GM21381 (cell line): ENCODE results near the gene FCER1G.
A peak's percentile ranks its signal among the peaks of the same experiment; 100 is the strongest.
"Not testable (repeated sequence)": the region's sequence is repeated elsewhere in the genome, so short reads cannot be mapped to it uniquely, and the experiment has no call there.

Experiments
- ATAC-seq: cut with Tn5 transposase; IDR thresholded peaks from one replicate; pipeline ENCODE4 v1.9.1; 2021; ENCODE audit warnings: mild to moderate bottlenecking, moderate library complexity; ENCODE audit not compliant: unreplicated experiment

Gene FCER1G

GRCh38 chr1:161201836-161202712, 13.0 kb upstream of the FCER1G start, which contains the start of gene NDUFS2:
NDUFS2 (plus strand) TSS chr1:161202367; CDS start chr1:161202386, 19 bp downstream.
- ATAC-seq = peak; percentile 95

DNA sequence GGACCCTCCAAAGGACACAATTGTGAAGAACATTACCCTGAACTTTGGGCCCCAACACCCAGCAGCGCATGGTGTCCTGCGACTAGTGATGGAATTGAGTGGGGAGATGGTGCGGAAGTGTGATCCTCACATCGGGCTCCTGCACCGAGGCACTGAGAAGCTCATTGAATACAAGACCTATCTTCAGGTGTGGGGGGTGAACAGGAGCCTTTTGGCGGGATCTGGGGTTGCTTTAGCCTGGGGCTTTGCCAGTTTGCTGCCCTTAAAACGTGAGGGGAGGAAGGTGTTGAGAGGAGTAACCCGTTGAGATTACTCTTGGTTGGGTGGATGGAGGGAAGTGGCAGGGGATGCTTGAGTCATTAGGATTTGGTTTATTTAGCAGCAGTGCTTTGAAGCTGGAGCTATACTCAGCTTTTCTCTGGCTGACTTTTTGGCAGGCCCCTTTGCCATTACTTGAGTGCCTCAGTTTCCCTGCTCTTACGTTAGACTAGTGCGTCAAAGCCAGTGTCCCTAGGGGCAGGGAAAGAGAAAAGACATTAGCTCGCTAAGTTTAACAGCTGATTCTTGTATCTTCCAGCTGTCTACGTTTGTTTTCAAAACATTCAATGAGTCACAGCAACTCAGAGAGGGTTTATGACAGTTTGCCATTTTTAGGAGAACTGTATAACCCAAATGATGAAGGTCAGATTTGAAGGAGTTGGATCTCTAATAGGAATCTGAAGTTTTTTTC, 8.5 kb upstream of the FCER1G start:
- ATAC-seq = no peak

DNA sequence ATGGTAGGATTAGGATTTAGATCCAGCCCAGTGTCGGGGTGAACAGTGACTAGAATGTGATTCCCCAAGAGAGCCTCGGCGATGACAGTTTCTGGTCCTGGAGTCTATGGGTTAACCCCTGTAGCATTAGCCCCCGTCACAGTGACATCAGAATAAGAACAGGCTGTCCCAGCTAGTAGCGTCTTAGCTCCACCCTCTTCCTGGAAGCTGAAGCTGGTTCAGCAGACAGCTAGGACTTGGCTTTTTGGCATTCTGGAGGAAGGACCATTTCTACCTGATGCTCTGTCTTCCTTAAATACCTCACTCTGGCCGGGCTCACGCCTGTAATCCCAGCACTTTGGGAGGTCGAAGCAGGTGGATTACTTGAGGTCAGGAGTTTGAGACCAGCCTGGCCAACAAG, 7.9 kb upstream of the FCER1G start:
- ATAC-seq = no peak

- ATAC-seq = no peak
Measured at GRCh38 chr1:161209790-161210409, 5.2 kb upstream of the FCER1G start.

DNA sequence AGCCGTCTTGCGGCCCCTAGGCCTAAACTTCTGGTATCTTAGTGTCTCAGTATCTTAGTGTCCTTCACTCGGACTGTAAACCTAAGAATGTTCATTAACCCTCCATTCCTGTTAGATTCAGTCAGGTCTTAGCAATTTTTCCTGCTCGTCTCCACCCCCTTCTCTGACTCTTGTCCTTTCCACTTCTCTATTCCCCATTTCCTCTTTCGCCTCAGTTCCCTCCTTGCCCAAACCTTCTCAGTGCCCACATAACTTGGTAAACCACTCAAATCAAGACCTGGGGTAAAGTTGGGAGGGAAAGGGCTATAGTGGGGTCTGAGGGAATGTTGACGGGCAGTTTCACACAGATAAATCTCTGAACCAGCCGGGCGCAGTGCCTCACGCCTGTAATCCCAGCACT, 726 bp upstream of the FCER1G start:
- no peak for ATAC-seq

DNA sequence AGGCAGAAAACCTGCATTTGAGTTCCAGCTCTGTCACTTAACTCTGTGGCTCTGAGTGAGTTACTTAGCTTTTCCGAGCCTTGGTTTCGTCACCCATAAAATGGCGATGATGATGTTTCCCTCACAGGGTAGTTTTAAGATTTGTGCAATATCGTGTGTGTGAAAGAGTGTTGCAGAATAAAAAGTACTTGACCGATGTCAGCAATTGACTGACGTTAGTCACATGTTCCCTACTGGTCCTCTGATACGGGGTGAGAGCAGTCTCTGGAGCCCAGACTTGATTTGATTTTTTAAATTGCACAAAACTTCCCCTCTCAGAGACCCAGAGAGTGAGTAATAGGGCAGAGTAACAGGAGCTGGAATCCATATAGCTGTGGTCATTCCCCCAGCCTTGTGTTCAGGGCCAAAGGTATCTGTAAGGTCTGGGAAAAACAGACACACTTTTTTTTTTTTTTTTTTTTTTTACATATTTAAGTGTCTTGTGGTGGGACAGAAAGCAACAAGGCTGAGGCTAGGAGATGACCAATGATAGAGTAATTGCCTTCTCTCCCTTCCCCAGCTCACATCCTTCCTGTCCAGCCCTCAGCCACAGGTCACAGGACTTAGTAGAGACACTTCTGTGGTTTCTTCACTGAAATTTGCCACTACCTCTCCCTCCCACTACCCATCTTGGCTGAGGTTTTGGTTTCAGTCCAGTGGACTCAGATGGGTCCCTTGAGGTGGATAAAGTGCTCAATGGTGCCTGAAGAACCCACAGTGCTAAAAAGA, 2.0 kb downstream of the FCER1G start:
- ATAC-seq = peak; percentile 92

DNA sequence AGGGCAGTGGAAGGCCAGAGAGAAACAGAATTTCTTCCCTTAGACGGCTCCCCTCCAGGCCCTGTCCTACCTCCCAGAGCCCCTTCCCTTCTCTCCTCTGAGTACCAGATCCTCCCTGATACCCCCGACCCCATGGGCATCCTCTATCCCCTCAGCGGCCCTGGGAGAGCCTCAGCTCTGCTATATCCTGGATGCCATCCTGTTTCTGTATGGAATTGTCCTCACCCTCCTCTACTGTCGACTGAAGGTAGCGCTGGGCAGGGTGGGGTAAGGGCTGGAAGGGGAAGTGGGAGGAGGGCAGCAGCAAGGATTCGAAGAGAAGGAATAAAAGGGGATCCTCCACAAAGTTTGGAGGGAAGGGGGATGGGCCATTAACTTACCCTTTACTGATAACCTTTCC, 2.7 kb downstream of the FCER1G start:
- ATAC-seq = no peak

- ATAC-seq = no peak
Measured at GRCh38 chr1:161218301-161219077, 3.4 kb downstream of the FCER1G start.

GRCh38 chr1:161219078-161219892, 4.2 kb downstream of the FCER1G start:
- ATAC-seq = no peak

DNA sequence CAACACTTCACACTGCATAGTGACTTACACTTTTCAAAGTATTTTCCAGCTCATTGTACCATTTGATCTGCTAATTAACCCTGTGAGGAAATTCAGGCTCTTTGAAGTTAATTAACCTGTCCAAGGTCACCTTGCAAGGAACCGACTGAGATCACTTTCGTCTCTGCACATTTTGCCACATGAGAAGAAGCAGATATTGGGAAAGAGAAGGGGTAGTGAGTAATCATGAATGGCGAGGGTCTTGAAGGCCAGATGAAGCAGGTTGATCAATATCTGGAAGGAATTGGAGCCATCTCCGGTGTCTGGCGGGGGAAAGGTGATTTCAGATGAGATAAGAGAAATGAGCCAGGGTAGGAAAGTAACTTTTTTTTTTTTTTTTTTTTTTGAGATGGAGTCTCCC, 4.9 kb downstream of the FCER1G start:
- no peak for ATAC-seq

- ATAC-seq = no peak
Measured at GRCh38 chr1:161222175-161223019, 7.3 kb downstream of the FCER1G start.

DNA sequence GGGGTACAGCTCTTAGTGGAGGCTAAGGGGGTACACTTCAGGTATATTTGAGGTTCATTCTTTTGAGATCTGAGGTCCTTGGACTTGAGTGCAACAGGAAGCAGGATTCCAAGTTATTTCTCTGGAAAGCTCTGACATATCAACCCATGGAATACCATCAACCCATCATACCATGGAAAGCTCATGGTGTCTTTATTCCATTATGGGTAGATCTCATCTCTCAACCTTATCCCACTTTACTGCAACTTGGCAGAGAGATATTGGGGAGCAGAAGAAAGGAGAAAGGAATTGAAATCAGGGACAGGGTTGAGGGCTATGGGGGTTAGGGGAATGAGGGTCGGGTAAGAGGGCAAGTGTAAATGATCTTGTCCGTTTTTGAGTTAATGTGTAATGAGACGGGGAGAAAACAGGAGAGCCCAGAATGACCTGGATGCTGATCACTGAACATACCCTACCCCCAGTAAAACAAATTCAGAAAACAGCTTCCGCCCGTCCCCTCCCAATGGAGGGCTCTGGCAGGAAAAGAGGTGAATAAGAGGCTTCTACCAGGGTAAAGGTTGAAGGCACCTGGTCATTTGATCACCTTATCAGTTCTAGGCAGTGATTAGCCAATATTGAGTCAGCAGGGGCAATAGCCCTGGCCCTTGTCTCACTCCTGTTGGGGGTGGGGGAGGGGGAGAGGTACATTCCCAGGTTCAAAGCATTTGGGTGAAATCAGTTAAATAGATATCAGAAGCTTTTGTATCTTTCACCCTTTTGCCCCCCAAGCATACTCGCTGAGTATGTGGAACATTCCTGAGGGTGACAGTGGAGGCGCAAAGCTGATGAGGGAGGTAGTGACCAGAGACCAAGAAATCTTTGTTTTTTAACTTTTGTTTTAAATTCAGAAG, 9.0 kb downstream of the FCER1G start:
- no peak for ATAC-seq

DNA sequence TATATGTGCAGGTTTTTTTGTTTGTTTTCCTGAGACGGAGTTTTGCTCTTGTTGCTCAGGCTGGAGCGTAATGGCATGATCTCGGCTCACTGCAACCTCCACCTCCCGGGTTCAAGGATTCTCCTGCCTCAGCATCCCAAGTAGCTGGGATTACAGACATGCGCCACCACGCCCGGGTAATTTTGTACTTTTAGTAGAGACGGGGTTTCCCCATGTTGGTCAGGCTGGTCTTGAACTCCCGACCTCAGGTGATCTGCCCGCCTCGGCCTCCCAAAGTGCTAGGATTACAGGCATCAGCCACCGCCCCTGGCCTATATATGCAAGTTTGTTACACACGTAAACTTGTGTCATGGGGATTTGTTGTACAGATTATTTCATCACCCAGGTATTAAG, 9.6 kb downstream of the FCER1G start:
- not testable (repeated sequence) for ATAC-seq

DNA sequence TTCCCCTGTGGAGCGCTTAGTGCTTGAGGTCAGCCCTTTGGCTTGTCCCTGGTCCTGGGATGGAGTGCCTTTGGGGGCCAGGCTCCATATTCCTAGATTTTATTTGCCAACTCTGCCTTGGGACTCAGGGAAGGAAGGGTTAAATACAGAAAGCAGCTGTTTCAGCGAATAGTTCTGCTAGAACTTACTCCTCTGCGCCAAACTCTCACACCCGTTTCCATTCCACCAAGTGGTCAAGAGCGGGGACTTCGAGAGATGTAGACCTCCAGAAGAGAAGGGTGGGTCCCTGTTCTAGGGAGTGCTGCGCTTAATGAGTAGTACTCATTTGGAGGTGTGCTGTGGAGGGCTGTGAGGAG, 10.1 kb downstream of the FCER1G start:
- no peak for ATAC-seq

- ATAC-seq = peak; percentile 93
Measured at GRCh38 chr1:161225534-161226319, 10.6 kb downstream of the FCER1G start, which contains the start of gene TOMM40L. TOMM40L (plus strand) TSS chr1:161226060; CDS start chr1:161226490, 430 bp downstream.

DNA sequence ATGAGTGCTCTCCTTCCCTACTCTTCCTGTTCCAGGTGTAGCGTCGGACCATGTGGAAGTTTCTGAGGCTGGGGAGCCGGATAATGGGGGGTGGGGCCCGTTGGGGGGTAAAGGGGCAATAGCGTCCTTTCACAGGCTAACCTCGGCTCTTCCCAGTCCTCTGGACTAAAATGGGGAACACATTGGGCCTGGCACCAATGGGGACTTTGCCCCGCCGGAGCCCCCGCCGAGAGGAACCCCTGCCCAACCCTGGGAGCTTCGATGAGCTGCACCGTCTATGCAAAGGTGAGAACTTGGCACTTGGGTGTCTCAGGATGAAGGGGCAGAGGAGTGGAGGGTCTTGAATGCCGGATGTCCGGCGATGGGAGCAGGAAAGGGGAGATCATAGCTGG, 11.2 kb downstream of the FCER1G start:
- ATAC-seq = no peak

GRCh38 chr1:161226759-161227158, 11.7 kb downstream of the FCER1G start:
- no peak for ATAC-seq
